ENCODE measurements around the gene NLRC5.
A peak's percentile ranks its signal among the peaks of the same experiment; 100 is the strongest.
"Not testable (repeated sequence)": the region's sequence is repeated elsewhere in the genome, so short reads cannot be mapped to it uniquely, and the experiment has no call there.

The NLRC5 gene

GRCh38 chr16:56977823-56978430, 11.4 kb upstream of the NLRC5 start:
- H3K4me3 ChIP-seq = no peak overlapping the region
- no peak overlapping the region for H3K27ac ChIP-seq

GRCh38 chr16:56980201-56980535, 9.2 kb upstream of the NLRC5 start:
- Histone ChIP-seq H3K4me3 (no peak overlapping the region), H3K27ac (no peak overlapping the region)

- Histone ChIP-seq H3K27ac (peak overlapping the region in 1 of 21 experiments; percentile 15), H3K4me3 (no peak overlapping the region)
These were observed 8.3 kb upstream of the NLRC5 start for GRCh38 chr16:56980792-56981724.

- Histone ChIP-seq H3K27ac (no peak overlapping the region), H3K4me3 (no peak overlapping the region)
These were observed 7.6 kb upstream of the NLRC5 start for GRCh38 chr16:56981729-56982271.

GRCh38 chr16:56982695-56983094, 6.7 kb upstream of the NLRC5 start:
- Histone ChIP-seq H3K4me3 (no peak overlapping the region), H3K27ac (peak overlapping the region in 1 of 21 experiments; percentile 17)

- Histone ChIP-seq H3K27ac (peak overlapping the region in 1 of 21 experiments; percentile 47), H3K4me3 (no peak overlapping the region)
These were observed 6.1 kb upstream of the NLRC5 start for GRCh38 chr16:56983211-56983751.

GRCh38 chr16:56984639-56985038, 4.7 kb upstream of the NLRC5 start:
- Histone ChIP-seq H3K27ac (peak overlapping the region in 13 of 21 experiments; percentile 55 to 99 (median 78)), H3K4me3 (no peak overlapping the region)

GRCh38 chr16:56985288-56985961, 3.9 kb upstream of the NLRC5 start:
- peak overlapping the region in 20 of 21 experiments; percentile 22 to 99 (median 74) for H3K27ac ChIP-seq
- no peak overlapping the region for H3K4me3 ChIP-seq

- Histone ChIP-seq H3K4me3 (no peak overlapping the region), H3K27ac (peak overlapping the region in 20 of 21 experiments; percentile 22 to 99 (median 74))
These were observed 3.4 kb upstream of the NLRC5 start for GRCh38 chr16:56985962-56986360.

GRCh38 chr16:56986361-56986760, 3.0 kb upstream of the NLRC5 start:
- Histone ChIP-seq H3K27ac (peak overlapping the region in 18 of 21 experiments; percentile 33 to 99 (median 78)), H3K4me3 (no peak overlapping the region)

GRCh38 chr16:56986908-56987307, 2.4 kb upstream of the NLRC5 start:
- H3K4me3 ChIP-seq = not testable (repeated sequence)
- H3K27ac ChIP-seq = peak overlapping the region in 13 of 21 experiments; percentile 68 to 99 (median 96)

- peak overlapping the region in 17 of 21 experiments; percentile 26 to 99 (median 95) for H3K27ac ChIP-seq
- H3K4me3 ChIP-seq = no peak overlapping the region
These were observed 1.7 kb upstream of the NLRC5 start for GRCh38 chr16:56987692-56988091.

GRCh38 chr16:56988161-56988947, 1.0 kb upstream of the NLRC5 start:
- H3K27ac ChIP-seq = peak overlapping the region; percentile 80 to 99 (median 93)
- peak overlapping the region; percentile 59 to 75 (median 69) for H3K4me3 ChIP-seq

- H3K27ac ChIP-seq = peak overlapping the region; percentile 80 to 99 (median 93)
These were observed 631 bp downstream of the NLRC5 start for GRCh38 chr16:56989988-56990387.

GRCh38 chr16:56990407-56991286, 1.3 kb downstream of the NLRC5 start:
- Histone ChIP-seq H3K4me3 (peak overlapping the region; percentile 59 to 75 (median 69)), H3K27ac (peak overlapping the region; percentile 80 to 99 (median 93))

More at GRCh38 chr16:56989988-56990387, 631 bp downstream of the NLRC5 start:
- H3K4me3 ChIP-seq = peak overlapping the region; percentile 59 to 75 (median 69)

- Histone ChIP-seq H3K27ac (peak overlapping the region in 8 of 21 experiments; percentile 56 to 98 (median 92)), H3K4me3 (peak overlapping the region in 4 of 7 experiments; percentile 4 to 72 (median 47))
These were observed 3.1 kb downstream of the NLRC5 start for GRCh38 chr16:56992431-56992830.

- Histone ChIP-seq H3K27ac (peak overlapping the region in 2 of 21 experiments; percentile 16 to 96), H3K4me3 (no peak overlapping the region)
These were observed 3.8 kb downstream of the NLRC5 start for GRCh38 chr16:56993204-56993603.

- Histone ChIP-seq H3K27ac (peak overlapping the region in 11 of 21 experiments; percentile 8 to 96 (median 46)), H3K4me3 (no peak overlapping the region)
These were observed 5.0 kb downstream of the NLRC5 start for GRCh38 chr16:56994311-56994710.
